GM21528 (cell line): ENCODE data around the gene SNN.
A peak's percentile ranks its signal among the peaks of the same experiment; 100 is the strongest.

Experiments
- ATAC-seq: cut with Tn5 transposase; IDR thresholded peaks from one replicate; pipeline ENCODE4 v1.9.1; 2021; ENCODE audit warnings: mild to moderate bottlenecking, moderate library complexity; ENCODE audit not compliant: unreplicated experiment, low FRiP score

Gene SNN

DNA sequence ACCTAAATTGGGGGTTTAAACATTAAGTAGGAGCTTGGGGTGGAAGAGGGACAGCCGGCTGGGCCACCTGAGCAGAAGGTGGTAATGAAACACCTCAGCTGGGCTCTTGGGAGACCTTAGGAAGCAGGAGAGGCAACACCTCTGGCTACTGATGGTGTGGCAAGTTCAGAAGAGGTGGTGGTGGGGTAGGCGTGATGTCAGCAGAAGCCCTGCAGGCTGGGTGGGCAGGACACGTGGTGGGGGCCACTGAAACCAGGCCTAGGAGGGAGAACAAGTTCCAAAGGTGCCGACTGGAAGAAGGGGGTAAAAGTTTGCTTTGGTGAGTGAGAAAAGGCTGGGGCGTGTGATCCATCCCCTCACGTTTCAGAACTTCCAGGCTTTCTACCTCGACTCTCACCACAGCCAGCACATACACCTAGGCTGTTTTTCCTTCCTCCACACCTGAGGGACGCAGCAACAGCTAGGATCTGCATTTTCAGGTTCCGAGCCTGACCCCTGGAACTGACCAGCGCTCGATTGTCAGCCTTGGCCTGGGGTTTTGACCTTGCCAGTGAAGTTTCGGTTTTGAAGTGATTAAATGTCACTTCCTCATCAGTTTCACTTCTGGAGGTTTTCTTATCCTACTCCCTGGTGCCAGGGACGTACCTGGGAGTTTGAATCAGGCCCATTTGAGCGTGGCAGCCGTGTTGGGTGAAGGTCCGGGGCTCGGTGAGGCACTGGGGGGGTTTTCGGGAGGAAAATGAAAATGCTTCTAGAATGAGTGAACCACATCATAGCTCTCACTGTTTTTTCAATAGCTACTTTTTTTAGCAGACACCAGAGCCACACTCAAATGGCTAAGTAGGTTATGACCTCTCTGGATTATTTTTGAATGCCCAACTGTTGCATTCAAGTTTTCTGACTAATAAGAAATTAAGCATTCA is 10.0 kb downstream of the SNN start:
- ATAC-seq, result no peak

GRCh38 chr16:11679250-11679649 is 11.0 kb downstream of the SNN start:
- ATAC-seq, result no peak

- ATAC-seq, result no peak
Measured at GRCh38 chr16:11679941-11680911, 12.0 kb downstream of the SNN start.

GRCh38 chr16:11681556-11681955 is 13.3 kb downstream of the SNN start:
- ATAC-seq, result peak; percentile 24

GRCh38 chr16:11681976-11682654 is 13.9 kb downstream of the SNN start:
- ATAC-seq, result peak; percentile 48

DNA sequence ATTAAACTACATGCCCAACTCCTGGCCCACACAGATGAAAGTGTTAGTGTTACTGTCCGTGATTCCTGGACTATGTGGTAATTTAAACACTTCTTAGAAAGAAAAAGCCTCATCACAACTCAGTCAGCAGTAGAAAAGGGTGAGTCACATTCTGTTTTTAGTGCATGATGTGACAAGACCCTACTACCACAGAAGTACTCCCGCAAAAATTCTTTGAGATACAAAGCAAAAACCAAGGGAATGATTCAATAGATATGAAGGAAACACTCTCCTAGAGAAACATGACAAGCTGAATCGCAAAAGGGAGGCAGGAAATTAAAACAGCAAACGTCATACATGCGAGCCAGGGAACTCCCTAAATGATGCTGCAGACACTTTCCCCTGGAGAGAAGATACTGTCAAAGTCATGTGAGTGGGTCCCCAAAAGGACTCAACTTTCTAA is 14.4 kb downstream of the SNN start:
- ATAC-seq, result no peak

- no peak for ATAC-seq
Measured at GRCh38 chr16:11683145-11683544, 14.9 kb downstream of the SNN start.

DNA sequence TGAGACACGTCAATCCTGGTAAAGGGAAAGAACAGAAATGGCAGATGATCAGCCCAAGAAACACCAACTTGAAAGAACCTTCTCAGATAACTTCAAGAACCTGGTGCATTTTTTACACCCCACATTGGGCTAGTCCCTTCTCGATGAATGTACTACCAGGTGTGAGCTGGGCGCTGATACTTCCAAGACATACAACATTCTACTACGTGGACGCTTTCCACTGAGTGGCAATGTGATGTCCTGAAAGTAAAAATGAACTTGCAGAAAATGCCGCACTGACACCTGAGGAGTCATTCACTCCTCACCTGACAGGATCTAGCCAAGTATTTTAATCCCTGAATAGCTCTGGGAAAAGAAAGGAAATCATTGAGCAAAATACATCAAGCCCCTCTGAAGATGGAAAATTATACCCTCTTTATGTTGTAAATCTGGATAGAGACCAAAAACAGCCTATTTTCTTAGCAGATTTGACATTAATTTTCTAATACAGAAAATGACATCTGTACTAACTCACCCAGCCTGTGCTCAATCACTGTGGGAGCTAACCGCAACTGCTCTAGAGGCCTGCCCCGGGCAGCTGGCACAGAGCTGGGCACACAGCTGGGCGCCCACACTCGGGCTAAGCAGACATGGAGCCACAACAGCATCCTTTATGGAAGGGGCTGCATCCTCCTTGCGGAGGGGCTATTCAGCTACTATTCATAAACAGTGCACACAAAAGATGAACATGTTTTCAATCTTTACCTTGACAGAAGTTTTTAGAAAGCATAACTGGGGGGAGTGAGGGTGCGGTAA is 16.2 kb downstream of the SNN start:
- no peak for ATAC-seq

DNA sequence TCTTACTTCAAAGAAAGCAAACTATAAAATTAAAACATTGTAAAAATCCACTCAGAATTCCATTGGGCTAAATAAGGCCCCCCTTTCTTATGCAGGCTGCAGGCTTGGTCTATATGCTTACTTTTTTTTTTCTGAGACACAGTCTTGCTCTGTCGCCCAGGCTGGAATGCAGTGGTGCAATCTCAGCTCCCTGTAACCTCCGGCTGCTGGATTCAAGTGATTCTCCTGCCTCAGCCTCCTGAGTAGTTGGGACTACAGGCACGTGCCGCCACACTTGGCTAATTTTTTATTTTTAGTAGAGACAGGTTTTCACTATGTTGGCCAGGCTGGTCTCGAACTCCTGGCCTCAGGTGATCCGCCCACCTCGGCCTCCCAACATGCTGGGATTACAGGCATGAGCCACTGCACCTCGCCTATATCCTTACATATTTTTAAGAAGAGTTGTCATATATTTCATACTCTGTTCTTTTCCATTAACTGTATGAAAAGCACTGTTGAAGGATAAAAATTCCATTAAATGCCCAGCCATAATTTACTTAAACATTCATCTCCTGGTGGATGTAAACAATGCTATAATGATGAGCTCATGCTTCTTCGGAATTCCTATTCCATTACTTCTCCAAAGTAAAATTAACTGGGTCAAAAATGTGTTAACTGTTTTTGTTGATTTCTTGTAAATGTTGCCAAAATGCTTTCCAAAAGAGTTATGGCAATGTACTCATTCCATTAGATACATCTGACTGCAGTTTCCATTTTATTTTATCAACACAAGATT is 17.8 kb downstream of the SNN start:
- ATAC-seq, result no peak

DNA sequence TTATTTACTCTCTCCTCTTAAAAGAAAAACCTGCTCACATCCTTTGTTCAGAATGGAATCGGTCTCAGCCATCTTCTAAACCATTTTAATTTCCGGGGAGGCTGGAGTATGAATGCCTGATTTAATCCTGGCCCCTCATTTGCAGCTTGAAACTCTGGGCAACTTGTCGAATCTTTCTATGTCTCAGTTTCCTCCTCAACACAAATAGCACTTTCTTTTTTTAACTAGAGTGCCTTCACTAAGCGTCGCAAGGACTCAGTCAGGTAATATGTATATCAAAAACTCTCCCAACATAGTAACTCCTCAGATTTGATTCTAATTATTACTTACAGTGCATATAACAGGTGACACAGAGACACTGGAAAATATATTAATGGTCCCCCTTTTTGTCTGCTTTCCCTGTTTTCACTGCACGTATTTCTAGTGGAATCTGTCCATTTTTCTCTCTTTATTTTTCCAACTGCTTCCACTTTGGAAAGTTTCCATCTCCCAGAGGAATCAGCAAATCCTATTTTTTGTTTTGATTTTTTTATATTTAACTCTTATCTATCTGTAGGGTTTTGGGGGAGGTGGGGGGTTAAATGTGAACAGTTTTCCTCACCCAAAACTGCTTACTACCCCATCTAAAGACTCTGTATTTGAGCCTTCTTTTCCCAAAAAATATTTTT is 18.6 kb downstream of the SNN start:
- ATAC-seq, result no peak

- no peak for ATAC-seq
Measured at GRCh38 chr16:11687601-11688519, 19.6 kb downstream of the SNN start.

GRCh38 chr16:11688520-11688886 is 20.2 kb downstream of the SNN start:
- ATAC-seq, result no peak

- ATAC-seq, result peak; percentile 70
Measured at GRCh38 chr16:11689031-11689840, 21.0 kb downstream of the SNN start.

- no peak for ATAC-seq
Measured at GRCh38 chr16:11691235-11691634, 23.0 kb downstream of the SNN start.

DNA sequence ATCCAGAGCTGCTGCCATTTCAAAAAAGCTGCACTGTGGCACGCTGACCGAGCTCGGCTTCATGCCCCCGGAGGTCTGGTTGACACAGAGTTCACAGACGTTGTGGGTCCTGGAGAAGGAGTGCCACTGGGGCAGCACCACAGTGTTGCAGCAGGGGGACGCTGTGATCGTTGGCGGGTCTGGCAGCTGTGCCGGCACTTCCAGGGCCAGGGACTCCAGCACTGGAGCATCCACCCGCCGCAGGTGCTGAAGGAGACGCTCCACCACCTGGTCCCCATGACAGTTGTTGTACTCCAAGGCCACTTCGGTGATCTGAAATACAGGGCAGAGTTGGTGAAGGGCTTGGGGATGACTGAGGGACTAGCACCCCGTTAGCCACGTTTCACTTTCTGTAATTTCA is 23.5 kb downstream of the SNN start:
- ATAC-seq, result no peak

- no peak for ATAC-seq
Measured at GRCh38 chr16:11692171-11692570, 23.9 kb downstream of the SNN start.

DNA sequence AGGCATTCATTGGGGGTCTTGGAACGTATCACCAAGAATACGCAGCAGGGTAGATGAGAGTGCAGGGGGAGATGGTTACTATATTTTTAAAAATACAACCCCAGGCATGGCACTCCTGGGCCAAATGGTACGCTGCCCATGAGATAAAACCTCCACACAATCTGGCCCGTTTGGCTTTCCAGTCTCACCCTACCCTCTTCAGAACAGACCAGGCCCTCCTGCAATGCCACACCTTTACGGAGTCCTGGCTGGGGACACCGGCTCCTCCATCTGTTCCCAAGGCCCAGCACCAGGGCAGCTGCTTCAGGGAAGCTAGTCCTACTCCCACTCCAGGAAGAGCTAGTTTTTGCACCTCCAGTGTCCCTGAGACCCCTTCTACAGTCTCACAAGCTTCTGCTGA is 24.4 kb downstream of the SNN start:
- no peak for ATAC-seq
